Brain microvascular endothelial cell (primary cell): ENCODE data around the gene GYG2.

Experiments used
- DNase-seq: peaks from one replicate; pipeline ENCODE4 v3.0.0-alpha.2; 2020
- H3K27ac ChIP-seq: fragments of 250-450 bp; sonication (Bioruptor Pico); 2 replicates; pipeline ENCODE4 v1.5.1; 2020; ENCODE audit warnings: mild to moderate bottlenecking, moderate library complexity
- H3K27me3 ChIP-seq: fragments of 250-450 bp; sonication (Bioruptor Pico); replicated peaks from 2 replicates; pipeline ENCODE4 v1.5.1; 2020; ENCODE audit warnings: mild to moderate bottlenecking
- H3K36me3 ChIP-seq: fragments of 250-450 bp; sonication (Bioruptor Pico); replicated peaks from 2 replicates; pipeline ENCODE4 v1.5.1; 2020; ENCODE audit warnings: mild to moderate bottlenecking
- H3K4me3 ChIP-seq: 2 replicates; pipeline ENCODE4 v1.5.1; 2011; ENCODE audit warnings: low read depth, mild to moderate bottlenecking, control low read depth, low read length, moderate library complexity
- CTCF ChIP-seq: IDR thresholded peaks from 2 replicates; pipeline ENCODE4 v1.5.1; 2011; ENCODE audit warnings: low read depth, mild to moderate bottlenecking, moderate library complexity, low read length, control low read depth, inconsistent platforms; ENCODE audit errors: missing control alignments
- in situ Hi-C: cut with HindIII; loops from 2 replicates; pipeline ENCODE4 v1.10.0; 2017; ENCODE audit warnings: low sequenced_read_pairs, low pct_ligation_motif_present

The GYG2 gene

GRCh38 chrX:2878563-2878962 lies 49.8 kb downstream of the GYG2 start:
- no peak for TF ChIP-seq CTCF
- in situ Hi-C loops = no loop called here
- H3K27ac ChIP-seq = no peak overlapping the region
- no peak for DNase-seq
- no peaks in the 10 kb centered on the region for H3K36me3 ChIP-seq
- H3K4me3 ChIP-seq = no peak overlapping the region
- H3K27me3 ChIP-seq = no peaks in the 10 kb centered on the region

GRCh38 chrX:2879670-2880069 lies 50.9 kb downstream of the GYG2 start:
- Histone ChIP-seq H3K4me3 (no peak overlapping the region), H3K27me3 (no peaks in the 10 kb centered on the region), H3K27ac (no peak overlapping the region), H3K36me3 (no peaks in the 10 kb centered on the region)
- no peak for DNase-seq
- in situ Hi-C loops = no loop called here
- no peak for TF ChIP-seq CTCF

- no peak for DNase-seq
- no peak for TF ChIP-seq CTCF
- in situ Hi-C loops = no loop called here
- H3K4me3 ChIP-seq = no peak overlapping the region
- no peaks in the 10 kb centered on the region for H3K27me3 ChIP-seq
- no peak overlapping the region for H3K27ac ChIP-seq
- no peaks in the 10 kb centered on the region for H3K36me3 ChIP-seq
Measured at GRCh38 chrX:2883770-2884169, 55.0 kb downstream of the GYG2 start.

- TF ChIP-seq CTCF = no peak
- Histone ChIP-seq H3K4me3 (no peak overlapping the region), H3K27ac (no peak overlapping the region), H3K27me3 (no peaks in the 10 kb centered on the region), H3K36me3 (no peaks in the 10 kb centered on the region)
- in situ Hi-C loops = no loop called here
- DNase-seq = no peak
Measured at GRCh38 chrX:2888309-2888708, 59.6 kb downstream of the GYG2 start.

GRCh38 chrX:2889045-2889605 lies 60.4 kb downstream of the GYG2 start:
- Histone ChIP-seq H3K4me3 (peak overlapping the region; percentile 46), H3K27ac (no peak overlapping the region), H3K36me3 (no peaks in the 10 kb centered on the region), H3K27me3 (no peaks in the 10 kb centered on the region)
- DNase-seq = no peak
- in situ Hi-C loops = no loop called here
- no peak for TF ChIP-seq CTCF
